COLO668 (cell line): Measurements from ENCODE around the gene ZNF837.
A peak's percentile ranks its signal among the peaks of the same experiment; 100 is the strongest.
"Not testable (repeated sequence)": the region's sequence is repeated elsewhere in the genome, so short reads cannot be mapped to it uniquely, and the experiment has no call there.

Source experiments
- DNase-seq: peaks from one replicate; lab custom pipeline; 2025; ENCODE audit not compliant: unreplicated experiment; lab: John Stamatoyannopoulos, UW

Gene ZNF837

GRCh38 chr19:58396691-58397532 lies 16.1 kb upstream of the ZNF837 start:
- no peak for DNase-seq

GRCh38 chr19:58395979-58396627 lies 15.3 kb upstream of the ZNF837 start:
- peak; percentile 41 for DNase-seq

- DNase-seq, result peak; percentile 56
These were observed 14.6 kb upstream of the ZNF837 start, which contains the start of gene RNF225 for GRCh38 chr19:58395220-58395978. TSS of gene RNF225 (plus strand) at chr19:58395656. CDS start at chr19:58396090, 434 bp downstream.

- DNase-seq, result no peak
These were observed 14.0 kb upstream of the ZNF837 start for GRCh38 chr19:58394821-58395219.

- DNase-seq, result no peak
These were observed 12.8 kb upstream of the ZNF837 start for GRCh38 chr19:58393725-58394033.

GRCh38 chr19:58392945-58393724 lies 12.3 kb upstream of the ZNF837 start:
- no peak for DNase-seq

GRCh38 chr19:58388175-58388526 lies 7.3 kb upstream of the ZNF837 start:
- no peak for DNase-seq

- DNase-seq, result no peak
These were observed 6.7 kb upstream of the ZNF837 start for GRCh38 chr19:58387338-58388174.

- peak; percentile 97 for DNase-seq
These were observed 5.9 kb upstream of the ZNF837 start, which contains the start of gene RPS5 for GRCh38 chr19:58386576-58387337. TSS of gene RPS5 (plus strand) at chr19:58387269. CDS start at chr19:58388138, 869 bp downstream.

- peak; percentile 42 for DNase-seq
These were observed 5.2 kb upstream of the ZNF837 start for GRCh38 chr19:58385891-58386575.

- DNase-seq, result peak; percentile 18
These were observed 4.6 kb upstream of the ZNF837 start for GRCh38 chr19:58385313-58385890.

GRCh38 chr19:58382997-58383603 lies 2.3 kb upstream of the ZNF837 start:
- DNase-seq, result no peak

- peak; percentile 43 for DNase-seq
These were observed 806 bp upstream of the ZNF837 start for GRCh38 chr19:58381460-58382212.

- DNase-seq, result no peak
These were observed 681 bp downstream of the ZNF837 start for GRCh38 chr19:58380037-58380661.

GRCh38 chr19:58379246-58379645 lies 1.6 kb downstream of the ZNF837 start:
- DNase-seq, result no peak

- DNase-seq, result not testable (repeated sequence)
These were observed 4.1 kb downstream of the ZNF837 start for GRCh38 chr19:58376724-58377123.

- no peak for DNase-seq
These were observed 6.6 kb downstream of the ZNF837 start for GRCh38 chr19:58374200-58374599.
